ENCODE data around the gene GOLGA3.
"Not testable (repeated sequence)": the region's sequence is repeated elsewhere in the genome, so short reads cannot be mapped to it uniquely, and the experiment has no call there.

Gene GOLGA3

DNA sequence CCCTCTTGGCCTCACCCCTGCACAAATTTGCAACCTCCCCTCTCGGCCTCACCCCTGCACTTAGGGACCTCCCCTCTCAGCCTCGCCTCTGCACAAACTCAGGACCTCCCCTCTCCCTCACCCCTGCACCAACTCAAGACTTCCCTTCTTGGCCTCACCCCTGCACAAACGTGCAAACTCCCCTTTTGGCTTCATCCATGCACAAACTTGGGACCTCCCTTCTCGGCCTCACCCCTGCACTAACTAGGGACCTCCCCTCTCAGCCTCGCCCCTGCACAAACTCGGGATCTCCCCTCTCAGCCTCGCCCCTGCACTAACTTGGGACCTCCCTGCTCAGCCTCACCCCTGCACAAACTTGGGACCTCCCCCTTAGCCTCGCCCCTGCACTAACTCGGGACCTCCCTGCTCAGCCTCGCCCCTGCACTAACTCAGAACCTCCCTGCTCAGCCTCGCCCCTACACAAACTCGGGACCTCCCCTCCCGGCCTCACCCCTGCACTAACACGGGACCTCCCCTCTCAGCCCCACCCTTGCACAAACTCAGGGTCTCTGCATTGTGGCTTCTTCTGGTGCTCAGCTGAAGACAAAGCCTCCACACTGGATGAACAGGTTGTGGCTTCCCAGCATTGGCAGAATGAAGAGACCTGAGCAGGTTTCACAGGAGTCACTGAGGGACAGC is 11.0 kb upstream of the GOLGA3 start:
- DNase-seq (ENCODE audit: extremely low spot score) = no peak
- CTCF ChIA-PET = no interaction called here
- TF ChIP-seq HDGF (IDR thresholded peaks at IDR 0.05; ENCODE audit: borderline replicate concordance) (no peak), ARNT (IDR thresholded peaks at IDR 0.05) (no peak), ZNF384 (IDR thresholded peaks at IDR 0.05) (no peak), L3MBTL2 (conservative IDR thresholded peaks at IDR 0.05) (no peak), ELF4 (IDR thresholded peaks at IDR 0.05) (no peak), TARDBP (IDR thresholded peaks at IDR 0.05) (no peak), FOXA1 (IDR thresholded peaks at IDR 0.05) (no peak), NFRKB (IDR thresholded peaks at IDR 0.05) (no peak), FOXM1 (IDR thresholded peaks at IDR 0.05; ENCODE audit: borderline replicate concordance) (no peak), SUZ12 (IDR thresholded peaks at IDR 0.05) (no peak)
- TF ChIP-seq, protein P1, sequence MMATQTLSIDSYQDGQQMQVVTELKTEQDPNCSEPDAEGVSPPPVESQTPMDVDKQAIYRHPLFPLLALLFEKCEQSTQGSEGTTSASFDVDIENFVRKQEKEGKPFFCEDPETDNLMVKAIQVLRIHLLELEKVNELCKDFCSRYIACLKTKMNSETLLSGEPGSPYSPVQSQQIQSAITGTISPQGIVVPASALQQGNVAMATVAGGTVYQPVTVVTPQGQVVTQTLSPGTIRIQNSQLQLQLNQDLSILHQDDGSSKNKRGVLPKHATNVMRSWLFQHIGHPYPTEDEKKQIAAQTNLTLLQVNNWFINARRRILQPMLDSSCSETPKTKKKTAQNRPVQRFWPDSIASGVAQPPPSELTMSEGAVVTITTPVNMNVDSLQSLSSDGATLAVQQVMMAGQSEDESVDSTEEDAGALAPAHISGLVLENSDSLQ (IDR thresholded peaks at IDR 0.05) = no peak
- POLR2A ChIA-PET = no interaction called here

DNA sequence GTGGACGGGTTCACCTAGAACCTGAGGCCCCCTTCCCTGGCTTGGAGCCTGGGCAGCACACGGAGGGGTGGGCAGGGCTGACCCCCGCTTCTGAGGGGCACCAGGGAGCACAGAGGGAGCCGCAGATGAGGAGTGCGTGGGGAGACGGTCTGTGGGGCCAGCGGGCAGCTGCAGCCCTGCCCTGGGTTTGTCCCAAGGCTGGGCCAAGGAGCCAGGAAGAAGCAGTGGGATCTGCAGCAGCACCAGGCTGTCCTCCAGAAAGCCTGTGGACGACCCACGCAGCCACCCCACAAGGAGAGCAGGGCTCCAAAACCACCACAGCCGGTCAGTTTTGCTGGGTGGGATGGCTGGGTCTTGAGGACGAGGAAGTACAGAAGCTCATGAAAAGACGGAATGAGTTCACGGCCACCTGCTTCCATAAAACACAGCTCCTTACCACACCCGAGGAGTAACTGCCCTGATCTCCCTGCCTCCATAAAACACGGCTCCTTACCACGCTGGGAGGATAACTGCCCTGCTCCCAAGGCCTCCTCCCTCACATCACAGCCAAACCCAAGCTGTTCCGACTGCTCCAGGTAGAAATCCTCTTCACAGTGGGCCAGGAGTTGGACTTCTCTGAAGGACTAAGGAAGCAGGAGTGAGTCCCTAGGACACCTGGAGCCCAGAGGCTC is 9.9 kb upstream of the GOLGA3 start:
- ChIA-PET POLR2A (no interaction called here), CTCF (no interaction called here)
- no peak for TF ChIP-seq BHLHE40 (IDR thresholded peaks at IDR 0.05; ENCODE audit: borderline replicate concordance)
- no peak for TF ChIP-seq HDGF (IDR thresholded peaks at IDR 0.05; ENCODE audit: borderline replicate concordance)
- no peak for TF ChIP-seq SUZ12 (IDR thresholded peaks at IDR 0.05)
- DNase-seq (ENCODE audit: extremely low spot score) = no peak

DNA sequence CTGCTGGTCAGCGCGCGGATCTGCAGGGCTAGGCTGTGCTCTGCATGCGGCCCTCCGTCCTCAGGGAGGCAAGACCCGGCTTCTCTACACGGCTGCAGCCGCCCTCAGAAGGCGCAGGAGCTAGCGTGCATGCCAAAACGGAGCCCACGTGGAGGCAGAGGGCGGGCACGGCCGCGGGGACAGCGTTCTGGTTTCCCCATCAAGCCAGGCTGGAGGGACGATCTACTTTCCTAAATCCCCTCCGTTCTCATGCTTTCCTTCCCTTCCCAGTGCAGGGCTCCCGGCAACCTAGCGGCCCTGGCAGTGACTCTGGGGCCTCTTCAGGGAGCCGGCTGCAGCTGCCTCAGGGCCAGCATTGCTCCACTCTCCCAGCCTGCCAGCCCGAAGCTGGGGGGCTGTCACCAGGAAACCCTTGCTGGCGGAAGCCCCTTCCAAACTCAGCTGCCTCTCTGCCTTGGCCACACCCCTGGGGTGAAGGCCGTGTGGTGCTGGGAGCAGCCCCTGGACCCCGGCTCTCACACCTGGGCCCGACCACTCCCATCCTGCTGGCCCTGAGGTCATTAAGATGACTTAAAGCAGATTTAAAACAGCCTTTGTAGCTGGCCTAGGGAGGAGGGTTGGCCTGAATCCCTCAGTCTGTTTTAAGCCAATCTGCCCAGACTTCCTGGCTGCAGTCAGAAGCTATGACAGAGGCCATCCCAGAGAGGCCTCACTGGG is 9.2 kb upstream of the GOLGA3 start:
- CTCF ChIA-PET = no interaction called here
- TF ChIP-seq LEF1 (IDR thresholded peaks at IDR 0.05; ENCODE audit: borderline replicate concordance) (no peak), FOXM1 (IDR thresholded peaks at IDR 0.05; ENCODE audit: borderline replicate concordance) (no peak), ZNF384 (IDR thresholded peaks at IDR 0.05) (no peak), ARNT (IDR thresholded peaks at IDR 0.05) (no peak), FOXK2 (IDR thresholded peaks at IDR 0.05) (no peak), HDGF (IDR thresholded peaks at IDR 0.05; ENCODE audit: borderline replicate concordance) (no peak), BHLHE40 (IDR thresholded peaks at IDR 0.05; ENCODE audit: borderline replicate concordance) (no peak), SP1 (IDR thresholded peaks at IDR 0.05) (no peak), NFRKB (IDR thresholded peaks at IDR 0.05) (no peak), FOXA1 (IDR thresholded peaks at IDR 0.05) (no peak)
- POLR2A ChIA-PET = no interaction called here
- DNase-seq (ENCODE audit: extremely low spot score) = no peak

DNA sequence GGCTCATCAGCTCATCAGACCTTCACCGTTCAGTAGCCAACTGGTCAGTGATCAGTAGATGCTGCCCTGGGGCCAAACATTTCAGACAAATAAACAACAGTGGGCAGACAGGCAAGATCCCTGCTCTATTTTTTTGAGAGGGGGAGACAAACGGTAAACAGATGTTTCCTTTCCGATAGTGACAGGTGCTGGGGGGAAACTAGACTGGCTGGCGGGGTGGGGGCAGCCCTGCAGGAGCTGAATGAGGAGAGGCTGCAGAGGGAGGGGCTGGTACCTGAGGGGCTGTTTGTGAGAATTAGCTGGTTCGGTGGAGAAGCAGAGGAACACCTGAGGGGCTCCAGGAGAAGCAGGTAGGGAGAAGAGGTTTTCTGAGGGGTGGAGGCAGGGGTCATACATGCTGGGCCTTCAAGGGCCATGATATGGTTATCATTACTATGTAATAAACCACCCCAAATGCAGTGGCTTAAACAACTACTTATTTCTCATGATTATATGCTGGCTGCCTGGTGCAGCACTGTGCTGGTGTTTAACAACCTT is 8.2 kb upstream of the GOLGA3 start:
- TF ChIP-seq FOXK2 (IDR thresholded peaks at IDR 0.05) = no peak
- TF ChIP-seq, protein P1 (IDR thresholded peaks at IDR 0.05) = no peak
- TF ChIP-seq TARDBP (IDR thresholded peaks at IDR 0.05) = no peak
- TF ChIP-seq FOXM1 (IDR thresholded peaks at IDR 0.05; ENCODE audit: borderline replicate concordance) = no peak
- no peak for TF ChIP-seq SUZ12 (IDR thresholded peaks at IDR 0.05)
- TF ChIP-seq SP1 (IDR thresholded peaks at IDR 0.05) = no peak
- no peak for TF ChIP-seq NFRKB (IDR thresholded peaks at IDR 0.05)
- TF ChIP-seq ELF4 (IDR thresholded peaks at IDR 0.05) = no peak
- TF ChIP-seq LEF1 (IDR thresholded peaks at IDR 0.05; ENCODE audit: borderline replicate concordance) = no peak
- TF ChIP-seq HDGF (IDR thresholded peaks at IDR 0.05; ENCODE audit: borderline replicate concordance) = no peak
- TF ChIP-seq ARNT (IDR thresholded peaks at IDR 0.05) = no peak
- no peak for TF ChIP-seq BHLHE40 (IDR thresholded peaks at IDR 0.05; ENCODE audit: borderline replicate concordance)
- TF ChIP-seq L3MBTL2 (conservative IDR thresholded peaks at IDR 0.05) = no peak
- no peak for TF ChIP-seq FOXA1 (IDR thresholded peaks at IDR 0.05)
- TF ChIP-seq ZNF384 (IDR thresholded peaks at IDR 0.05) = no peak
- no peak for TF ChIP-seq CTBP1 (IDR thresholded peaks at IDR 0.05; ENCODE audit: borderline replicate concordance)
- no peak for DNase-seq (ENCODE audit: extremely low spot score)
- ChIA-PET POLR2A (no interaction called here), CTCF (no interaction called here)

DNA sequence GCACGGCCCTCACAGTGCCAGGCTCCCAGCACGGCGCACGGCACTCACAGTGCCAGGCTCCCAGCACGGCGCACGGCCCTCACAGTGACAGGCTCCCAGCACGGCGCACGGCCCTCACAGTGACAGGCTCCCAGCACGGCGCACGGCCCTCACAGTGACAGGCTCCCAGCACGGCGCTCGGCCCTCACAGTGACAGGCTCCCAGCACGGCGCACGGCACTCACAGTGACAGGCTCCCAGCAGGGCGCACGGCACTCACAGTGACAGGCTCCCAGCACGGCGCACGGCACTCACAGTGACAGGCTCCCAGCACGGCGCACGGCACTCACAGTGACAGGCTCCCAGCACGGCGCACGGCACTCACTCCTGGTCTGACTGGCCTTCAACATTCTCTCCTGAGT is 7.6 kb upstream of the GOLGA3 start:
- CTCF ChIA-PET, POLR2A ChIA-PET: not testable (repeated sequence)

DNA sequence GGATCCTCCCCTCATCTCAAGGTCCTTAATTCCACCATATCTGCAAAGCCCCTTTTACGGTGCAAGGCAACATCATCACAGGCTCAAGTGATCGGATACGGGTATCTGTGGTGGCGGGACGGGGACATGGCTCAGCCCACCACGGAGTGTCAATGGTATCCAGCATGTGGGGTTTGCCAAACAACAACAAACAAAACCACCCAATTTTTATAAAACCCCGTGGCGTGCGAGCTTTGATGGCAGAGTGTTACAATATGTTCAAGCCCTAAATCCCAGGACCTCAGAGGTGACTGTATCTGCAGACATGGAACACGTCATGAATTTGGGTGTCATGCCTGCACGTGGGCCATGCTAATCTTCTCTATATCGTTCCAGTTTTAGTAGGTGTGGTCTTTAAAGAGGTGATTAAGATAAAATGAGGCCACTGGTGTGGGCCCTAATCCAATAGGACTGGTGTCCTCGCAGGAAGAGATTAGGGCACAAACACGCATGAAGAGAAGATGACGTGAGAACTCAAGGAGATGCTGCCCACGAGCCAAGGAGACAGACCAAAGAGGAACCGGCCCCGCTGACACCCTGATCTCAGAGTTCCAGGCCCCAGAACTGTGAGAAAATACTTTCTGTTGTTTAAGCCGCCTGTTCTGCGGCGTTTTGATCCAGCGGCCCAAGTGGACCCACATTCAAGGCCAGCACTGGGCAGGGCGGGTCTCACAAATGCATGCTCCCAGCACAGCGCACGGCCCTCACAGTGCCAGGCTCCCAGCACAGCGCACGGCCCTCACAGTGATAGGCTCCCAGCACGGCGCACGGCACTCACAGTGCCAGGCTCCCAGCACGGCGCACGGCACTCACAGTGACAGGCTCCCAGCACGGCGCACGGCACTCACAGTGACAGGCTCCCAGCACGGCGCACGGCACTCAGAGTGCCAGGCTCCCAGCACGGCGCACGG is 6.7 kb upstream of the GOLGA3 start:
- CTCF ChIA-PET = no interaction called here
- no peak for DNase-seq (ENCODE audit: extremely low spot score)
- POLR2A ChIA-PET = no interaction called here
- no peak for TF ChIP-seq ELF4 (IDR thresholded peaks at IDR 0.05)
- TF ChIP-seq FOXA1 (IDR thresholded peaks at IDR 0.05) = no peak
- no peak for TF ChIP-seq FOXK2 (IDR thresholded peaks at IDR 0.05)
- no peak for TF ChIP-seq ZNF384 (IDR thresholded peaks at IDR 0.05)
- TF ChIP-seq L3MBTL2 (conservative IDR thresholded peaks at IDR 0.05) = no peak
- no peak for TF ChIP-seq ARNT (IDR thresholded peaks at IDR 0.05)
- no peak for TF ChIP-seq TARDBP (IDR thresholded peaks at IDR 0.05)
- no peak for TF ChIP-seq LEF1 (IDR thresholded peaks at IDR 0.05; ENCODE audit: borderline replicate concordance)
- no peak for TF ChIP-seq HDGF (IDR thresholded peaks at IDR 0.05; ENCODE audit: borderline replicate concordance)
- TF ChIP-seq, protein P1 (IDR thresholded peaks at IDR 0.05) = no peak
- no peak for TF ChIP-seq CTBP1 (IDR thresholded peaks at IDR 0.05; ENCODE audit: borderline replicate concordance)
- no peak for TF ChIP-seq FOXM1 (IDR thresholded peaks at IDR 0.05; ENCODE audit: borderline replicate concordance)
- no peak for TF ChIP-seq SUZ12 (IDR thresholded peaks at IDR 0.05)
- no peak for TF ChIP-seq BHLHE40 (IDR thresholded peaks at IDR 0.05; ENCODE audit: borderline replicate concordance)

More for the DNA sequence above, 7.6 kb upstream of the GOLGA3 start:
- DNase-seq (ENCODE audit: extremely low spot score) = not testable (repeated sequence)

Data from HEK293T (cell line).